Naive B cell (primary cell): ENCODE results near the gene GATAD1. TPM values are rescaled to one million over a fixed set of nuclear protein-coding genes. Genes with fewer than 3 reads are reported as not detected.
A peak's percentile ranks its signal among the peaks of the same experiment; 100 is the strongest.
"Not testable (repeated sequence)": the region's sequence is repeated elsewhere in the genome, so short reads cannot be mapped to it uniquely, and the experiment has no call there.

Source experiments
- ATAC-seq, 2 donors: fragments of 150-1000 bp; cut with Tn5 transposase; 2 replicates each; pipeline ENCODE4 v1.10.0; 2021; ENCODE audit warnings: low read depth in 2 of 2, mild to moderate bottlenecking in 2 of 2, moderate library complexity in 2 of 2
- DNase-seq: peaks from one replicate; pipeline ENCODE4 v3.0.0; 2022
- H3K27ac Mint-ChIP-seq, 6 donors: one replicate each; pipeline ENCODE4 v1.8.0; 2020 to 2022; ENCODE audit warnings: mild to moderate bottlenecking in 6 of 6, mixed read lengths in 6 of 6, moderate library complexity in 5 of 6, inconsistent platforms in 2 of 6
- H3K27me3 Mint-ChIP-seq, 3 donors: one replicate each; pipeline ENCODE4 v1.8.0; 2021 to 2022; ENCODE audit warnings: mixed read lengths in 3 of 3, mild to moderate bottlenecking in 1 of 3
- H3K36me3 Mint-ChIP-seq, 2 donors: one replicate each; pipeline ENCODE4 v1.8.0; 2020 to 2022; ENCODE audit warnings: mixed read lengths in 2 of 2, inconsistent platforms in 1 of 2, mild to moderate bottlenecking in 1 of 2
- H3K4me1 Mint-ChIP-seq, 3 donors: one replicate each; pipeline ENCODE4 v1.8.0; 2020 to 2022; ENCODE audit warnings: mixed read lengths in 3 of 3, inconsistent platforms in 1 of 3, mild to moderate bottlenecking in 1 of 3, moderate library complexity in 1 of 3
- H3K4me3 Mint-ChIP-seq, 8 donors: one replicate each; pipeline ENCODE4 v1.8.0; 2020 to 2022; ENCODE audit warnings: mild to moderate bottlenecking in 8 of 8, mixed read lengths in 8 of 8, moderate library complexity in 8 of 8, inconsistent platforms in 2 of 8
- H3K9me3 Mint-ChIP-seq, 7 donors: one replicate each; pipeline ENCODE4 v1.8.0; 2020 to 2022; ENCODE audit warnings: mixed read lengths in 7 of 7, mild to moderate bottlenecking in 5 of 7, inconsistent platforms in 2 of 7, moderate library complexity in 1 of 7
- polyA plus RNA-seq, 6 donors: library from polyadenylated mRNA; unstranded; fragments of 300-500 nt; fragmentation: Illumina TruSeq; gene quantifications; one replicate each; pipeline ENCODE4 v1.2.3, GENCODE V29; 2021; ENCODE audit warnings: low read depth in 6 of 6

Gene GATAD1
- 10 to 100 TPM; 13.7 to 21.6 (median 15.1) TPM for polyA plus RNA-seq

- Mint-ChIP-seq H3K4me3 (peak within 1 kb of the TSS; percentile 90 to 98 (median 95)), H3K27ac (peak within 1 kb of the TSS; percentile 95 to 99 (median 98)), H3K4me1 (peaks cover 7 to 25% (median 9%) of the 10 kb centered on the region in 3 donors), H3K27me3 (no peaks in the 10 kb centered on the region), H3K9me3 (peaks cover 0 to 2% (median 0%) of the 10 kb centered on the region in 7 donors), H3K36me3 (peaks cover 7 to 8% of the 10 kb centered on the region in 2 donors)
- ATAC-seq (peak; percentile 75 to 82), DNase-seq (peak; percentile 82)
Observed at GRCh38 chr7:92447345-92448204, at the start of gene GATAD1. Gene GATAD1 (plus strand): TSS chr7:92447482. CDS start chr7:92447730, 248 bp downstream.

GRCh38 chr7:92397542-92397941, 49.7 kb upstream of the GATAD1 start:
- Mint-ChIP-seq H3K4me1 (no peaks in the 10 kb centered on the region), H3K27me3 (no peaks in the 10 kb centered on the region), H3K27ac (peak overlapping the region in 1 of 6 donors; percentile 60), H3K4me3 (no peak overlapping the region), H3K9me3 (no peaks in the 10 kb centered on the region), H3K36me3 (peaks cover 9 to 21% of the 10 kb centered on the region in 2 donors)
- DNase-seq = no peak
- ATAC-seq = no peak

- DNase-seq = no peak
- Mint-ChIP-seq H3K4me3 (no peak overlapping the region), H3K27me3 (no peaks in the 10 kb centered on the region), H3K27ac (no peak overlapping the region), H3K4me1 (peaks cover 0 to 6% (median 0%) of the 10 kb centered on the region in 3 donors), H3K9me3 (no peaks in the 10 kb centered on the region), H3K36me3 (peaks cover 9 to 21% of the 10 kb centered on the region in 2 donors)
- no peak for ATAC-seq
Observed at GRCh38 chr7:92400013-92400412, 47.3 kb upstream of the GATAD1 start.

GRCh38 chr7:92402920-92403759, 44.1 kb upstream of the GATAD1 start:
- Mint-ChIP-seq H3K36me3 (peaks cover 7% of the 10 kb centered on the region in 2 donors), H3K4me3 (no peak overlapping the region), H3K27ac (no peak overlapping the region), H3K4me1 (peaks cover 0 to 6% (median 0%) of the 10 kb centered on the region in 3 donors), H3K9me3 (no peaks in the 10 kb centered on the region), H3K27me3 (no peaks in the 10 kb centered on the region)
- DNase-seq = no peak
- no peak for ATAC-seq

GRCh38 chr7:92403760-92404074, 43.6 kb upstream of the GATAD1 start:
- ATAC-seq = no peak
- Mint-ChIP-seq H3K9me3 (no peaks in the 10 kb centered on the region), H3K27ac (no peak overlapping the region), H3K4me1 (peaks cover 0 to 6% (median 0%) of the 10 kb centered on the region in 3 donors), H3K4me3 (no peak overlapping the region), H3K36me3 (peaks cover 2% of the 10 kb centered on the region in 2 donors), H3K27me3 (peaks cover 0 to 5% (median 3%) of the 10 kb centered on the region in 3 donors)
- no peak for DNase-seq

- no peak overlapping the region for H3K4me3 Mint-ChIP-seq
- peaks cover 0 to 6% (median 0%) of the 10 kb centered on the region in 3 donors for H3K4me1 Mint-ChIP-seq
- ATAC-seq (no peak), DNase-seq (no peak)
- H3K27me3 Mint-ChIP-seq = peaks cover 0 to 10% (median 5%) of the 10 kb centered on the region in 3 donors
- no peaks in the 10 kb centered on the region for H3K36me3 Mint-ChIP-seq
- H3K27ac Mint-ChIP-seq = no peak overlapping the region
- H3K9me3 Mint-ChIP-seq = no peaks in the 10 kb centered on the region
Observed at GRCh38 chr7:92404170-92404614, 43.1 kb upstream of the GATAD1 start.

GRCh38 chr7:92409357-92409756, 37.9 kb upstream of the GATAD1 start:
- Mint-ChIP-seq H3K36me3 (no peaks in the 10 kb centered on the region), H3K27ac (no peak overlapping the region), H3K4me1 (no peaks in the 10 kb centered on the region), H3K4me3 (no peak overlapping the region), H3K27me3 (peaks cover 4 to 29% (median 15%) of the 10 kb centered on the region in 3 donors), H3K9me3 (peaks cover 0 to 8% (median 2%) of the 10 kb centered on the region in 7 donors)
- DNase-seq (no peak), ATAC-seq (no peak)

GRCh38 chr7:92410162-92410561, 37.1 kb upstream of the GATAD1 start:
- DNase-seq, H3K9me3 Mint-ChIP-seq, H3K4me1 Mint-ChIP-seq, H3K27ac Mint-ChIP-seq, ATAC-seq, H3K4me3 Mint-ChIP-seq, H3K36me3 Mint-ChIP-seq: not testable (repeated sequence)
- peaks cover 4 to 29% (median 15%) of the 10 kb centered on the region in 3 donors for H3K27me3 Mint-ChIP-seq

- Mint-ChIP-seq H3K9me3 (peaks cover 0 to 8% (median 2%) of the 10 kb centered on the region in 7 donors), H3K36me3 (no peaks in the 10 kb centered on the region), H3K27me3 (peaks cover 4 to 29% (median 15%) of the 10 kb centered on the region in 3 donors), H3K27ac (no peak overlapping the region), H3K4me3 (no peak overlapping the region), H3K4me1 (no peaks in the 10 kb centered on the region)
- no peak for DNase-seq
- no peak for ATAC-seq
Observed at GRCh38 chr7:92412745-92413144, 34.5 kb upstream of the GATAD1 start.

- H3K4me3 Mint-ChIP-seq = no peak overlapping the region
- no peak overlapping the region for H3K27ac Mint-ChIP-seq
- H3K4me1 Mint-ChIP-seq = no peaks in the 10 kb centered on the region
- no peaks in the 10 kb centered on the region for H3K36me3 Mint-ChIP-seq
- peaks cover 0 to 8% (median 2%) of the 10 kb centered on the region in 7 donors for H3K9me3 Mint-ChIP-seq
- peaks cover 4 to 25% (median 14%) of the 10 kb centered on the region in 3 donors for H3K27me3 Mint-ChIP-seq
- DNase-seq (no peak), ATAC-seq (no peak)
Observed at GRCh38 chr7:92413550-92413949, 33.7 kb upstream of the GATAD1 start.

- Mint-ChIP-seq H3K4me1 (no peaks in the 10 kb centered on the region), H3K27me3 (peaks cover 4 to 11% (median 11%) of the 10 kb centered on the region in 3 donors), H3K27ac (no peak overlapping the region), H3K9me3 (peaks cover 0 to 2% (median 0%) of the 10 kb centered on the region in 7 donors), H3K4me3 (no peak overlapping the region), H3K36me3 (no peaks in the 10 kb centered on the region)
- ATAC-seq = no peak
- DNase-seq = no peak
Observed at GRCh38 chr7:92415225-92415624, 32.1 kb upstream of the GATAD1 start.

GRCh38 chr7:92417913-92418312, 29.4 kb upstream of the GATAD1 start:
- ATAC-seq = no peak
- Mint-ChIP-seq H3K27me3 (peaks cover 1 to 13% (median 8%) of the 10 kb centered on the region in 3 donors), H3K4me1 (no peaks in the 10 kb centered on the region), H3K9me3 (no peaks in the 10 kb centered on the region), H3K27ac (peak overlapping the region in 1 of 6 donors; percentile 73), H3K36me3 (no peaks in the 10 kb centered on the region), H3K4me3 (no peak overlapping the region)
- DNase-seq = no peak

- ATAC-seq (no peak), DNase-seq (no peak)
- Mint-ChIP-seq H3K4me3 (no peak overlapping the region), H3K36me3 (no peaks in the 10 kb centered on the region), H3K9me3 (no peaks in the 10 kb centered on the region), H3K27me3 (peaks cover 15 to 23% (median 15%) of the 10 kb centered on the region in 3 donors), H3K27ac (no peak overlapping the region), H3K4me1 (peaks cover 9 to 18% (median 10%) of the 10 kb centered on the region in 3 donors)
Observed at GRCh38 chr7:92421676-92422435, 25.4 kb upstream of the GATAD1 start.
